ENCODE results near the gene STX18.
A peak's percentile ranks its signal among the peaks of the same experiment; 100 is the strongest.
"Not testable (repeated sequence)": the region's sequence is repeated elsewhere in the genome, so short reads cannot be mapped to it uniquely, and the experiment has no call there.

Gene STX18

GRCh38 chr4:4552042-4552441 lies 10.2 kb upstream of the STX18 start:
- not testable (repeated sequence) for DNase-seq

- DNase-seq = not testable (repeated sequence)
These were observed 8.3 kb upstream of the STX18 start for GRCh38 chr4:4550161-4550560.

- no peak for DNase-seq
These were observed 7.7 kb upstream of the STX18 start for GRCh38 chr4:4549534-4549933.

GRCh38 chr4:4542774-4543485 lies 1.1 kb upstream of the STX18 start:
- no peak for DNase-seq

- peak; percentile 6 for DNase-seq
These were observed 712 bp downstream of the STX18 start for GRCh38 chr4:4541040-4541631.

GRCh38 chr4:4539481-4539880 lies 2.4 kb downstream of the STX18 start:
- no peak for DNase-seq

GRCh38 chr4:4535590-4535989 lies 6.3 kb downstream of the STX18 start:
- no peak for DNase-seq

GRCh38 chr4:4534515-4535145 lies 7.2 kb downstream of the STX18 start:
- DNase-seq = no peak

GRCh38 chr4:4533461-4534169 lies 8.2 kb downstream of the STX18 start:
- no peak for DNase-seq

- DNase-seq = no peak
These were observed 9.3 kb downstream of the STX18 start for GRCh38 chr4:4532371-4533154.

- no peak for DNase-seq
These were observed 12.5 kb downstream of the STX18 start for GRCh38 chr4:4529392-4529791.

GRCh38 chr4:4526401-4526800 lies 15.4 kb downstream of the STX18 start:
- no peak for DNase-seq

- peak; percentile 4 for DNase-seq
These were observed 17.5 kb downstream of the STX18 start for GRCh38 chr4:4524364-4524763.

- no peak for DNase-seq
These were observed 20.1 kb downstream of the STX18 start for GRCh38 chr4:4521731-4522130.

GRCh38 chr4:4521136-4521535 lies 20.7 kb downstream of the STX18 start:
- no peak for DNase-seq

GRCh38 chr4:4519297-4519894 lies 22.5 kb downstream of the STX18 start:
- no peak for DNase-seq

- no peak for DNase-seq
These were observed 23.1 kb downstream of the STX18 start for GRCh38 chr4:4518747-4519146.

- no peak for DNase-seq
These were observed 27.1 kb downstream of the STX18 start for GRCh38 chr4:4514786-4515185.

- no peak for DNase-seq
These were observed 29.6 kb downstream of the STX18 start for GRCh38 chr4:4512282-4512681.

GRCh38 chr4:4510641-4511040 lies 31.2 kb downstream of the STX18 start:
- DNase-seq = not testable (repeated sequence)

GRCh38 chr4:4509521-4509920 lies 32.3 kb downstream of the STX18 start:
- DNase-seq = no peak

- no peak for DNase-seq
These were observed 33.9 kb downstream of the STX18 start for GRCh38 chr4:4507923-4508322.

Measured in stimulated activated CD4-positive, alpha-beta T cell treated with anti-CD3 and anti-CD28 coated beads, Interleukin-12 subunit alpha, Interleukin-12 subunit beta, amount 100 ng/mL, for 4 hours (primary cell).